ENCODE data around the gene PDZK1. TPM values are rescaled to one million over a fixed set of nuclear protein-coding genes. Genes with fewer than 3 reads are reported as not detected.

The PDZK1 gene
- total RNA-seq, 1 experiment from 2014 or later = 98.9 TPM

DNA sequence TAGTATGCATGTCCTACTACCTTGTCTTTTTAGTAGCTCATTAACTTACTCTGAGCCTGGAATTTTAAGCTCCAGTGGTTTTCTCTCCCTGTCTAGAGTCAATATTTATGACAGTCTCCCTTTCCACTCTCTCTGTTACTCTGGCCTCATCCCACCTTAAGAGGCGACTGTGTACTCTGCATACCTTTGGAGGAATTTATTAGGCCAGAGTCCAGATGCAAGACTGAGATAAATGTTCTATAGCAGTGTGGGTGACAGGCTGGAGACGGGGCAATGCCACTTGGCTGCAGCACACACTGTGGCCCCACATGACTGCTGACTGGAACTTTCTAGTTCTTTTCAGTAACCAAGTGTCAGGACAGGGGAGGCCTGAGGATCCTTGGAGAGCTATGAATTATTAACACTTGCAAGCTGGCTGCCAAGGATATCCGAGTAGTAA is 4.1 kb upstream of the PDZK1 start:
- Mint-ChIP-seq H3K4me3 (ENCODE audit: unreplicated experiment) (peak overlapping the region; percentile 65), H3K9me3 (ENCODE audit: unreplicated experiment) (no peaks in the 10 kb centered on the region), H3K27me3 (ENCODE audit: insufficient read depth, unreplicated experiment) (no peaks in the 10 kb centered on the region), H3K27ac (ENCODE audit: unreplicated experiment) (peak overlapping the region; percentile 91), H3K36me3 (ENCODE audit: insufficient read depth, unreplicated experiment) (peaks cover 22% of the 10 kb centered on the region), H3K4me1 (ENCODE audit: low read depth, unreplicated experiment) (peaks cover 50% of the 10 kb centered on the region)
- CTCF ChIA-PET = interaction anchor here (1.0 kb wide), 1 partner anchor 10 kb away, joined by 13 read pairs; no protein-coding TSS in a partner anchor
- Histone ChIP-seq H3K27me3 (replicated peaks; ENCODE audit: control insufficient read depth, insufficient read depth, low read length) (no peaks in the 10 kb centered on the region), H3K4me1 (peaks cover 81% of the 10 kb centered on the region), H3K36me3 (ENCODE audit: control insufficient read depth, insufficient read depth, low read length) (no peaks in the 10 kb centered on the region), H3K9me3 (no peaks in the 10 kb centered on the region), H3K4me3 (ENCODE audit: low read depth, low read length) (no peak overlapping the region)
- peak; percentile 89 to 93 for DNase-seq
- intact Hi-C loops (cut with micrococcal nuclease; ENCODE audit: unreplicated experiment) = loop anchor here (1.0 kb wide), 2 partner anchors 10 to 29 kb away; no protein-coding TSS in a partner anchor
- TF ChIP-seq CTCF (IDR thresholded peaks at IDR 0.05; ENCODE audit: insufficient read depth in 1 of 2, low read depth in 1 of 2, low read length in 1 of 2, severe bottlenecking in 1 of 2, unreplicated experiment in 1 of 2) = no peak
- POLR2A ChIA-PET = interaction anchor here (1.3 kb wide), 1 partner anchor 10 kb away, joined by 5 read pairs; no protein-coding TSS in a partner anchor
- BruUV-seq (replicated peaks) = no TSS peak

DNA sequence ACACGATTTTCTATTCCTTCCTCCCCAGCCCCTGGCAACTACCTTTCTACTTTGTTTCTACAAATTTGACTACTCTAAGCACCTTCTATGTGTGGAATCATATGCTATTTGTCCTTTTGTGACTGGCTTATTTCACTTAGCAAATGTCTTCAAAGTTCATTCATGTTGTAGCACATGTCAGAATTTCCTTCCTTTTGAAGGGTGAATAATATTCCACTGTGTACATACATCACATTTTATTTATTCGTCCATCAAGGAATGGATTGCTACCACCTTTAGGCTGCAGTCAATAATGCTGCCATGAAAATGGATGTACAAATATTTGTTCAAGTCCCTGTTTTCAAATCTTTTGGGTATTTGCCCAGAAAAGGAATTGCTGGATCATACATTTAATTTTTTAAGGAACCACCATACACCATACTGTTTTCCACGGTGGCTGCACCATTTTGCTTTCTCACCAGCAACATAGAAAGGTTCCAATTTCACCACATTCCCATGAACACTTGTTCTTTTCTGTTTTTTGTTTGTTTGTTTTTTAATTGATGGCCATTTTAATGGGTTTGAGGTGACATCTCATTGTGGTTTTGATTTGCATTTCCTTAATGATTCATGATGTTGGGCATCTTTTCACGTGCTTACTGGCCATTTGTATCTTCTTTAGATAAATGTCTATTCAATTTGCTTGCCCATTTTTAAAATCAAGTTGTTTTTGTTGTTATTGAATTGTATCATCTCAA is 3.3 kb upstream of the PDZK1 start:
- Mint-ChIP-seq H3K4me1 (ENCODE audit: low read depth, unreplicated experiment) (peaks cover 44% of the 10 kb centered on the region), H3K4me3 (ENCODE audit: unreplicated experiment) (peak overlapping the region; percentile 65), H3K27ac (ENCODE audit: unreplicated experiment) (peak overlapping the region; percentile 91), H3K27me3 (ENCODE audit: insufficient read depth, unreplicated experiment) (no peaks in the 10 kb centered on the region), H3K9me3 (ENCODE audit: unreplicated experiment) (no peaks in the 10 kb centered on the region), H3K36me3 (ENCODE audit: insufficient read depth, unreplicated experiment) (peaks cover 22% of the 10 kb centered on the region)
- H3K27me3 ChIP-seq (replicated peaks; ENCODE audit: control insufficient read depth, insufficient read depth, low read length) = no peaks in the 10 kb centered on the region
- intact Hi-C loops (cut with micrococcal nuclease; ENCODE audit: unreplicated experiment) = loop anchor here (1.0 kb wide), 2 partner anchors 11 to 30 kb away; no protein-coding TSS in a partner anchor
- no peak overlapping the region for H3K4me3 ChIP-seq (ENCODE audit: low read depth, low read length)
- DNase-seq = no peak
- H3K36me3 ChIP-seq (ENCODE audit: control insufficient read depth, insufficient read depth, low read length) = no peaks in the 10 kb centered on the region
- no peak for TF ChIP-seq CTCF (IDR thresholded peaks at IDR 0.05; ENCODE audit: insufficient read depth in 1 of 2, low read depth in 1 of 2, low read length in 1 of 2, severe bottlenecking in 1 of 2, unreplicated experiment in 1 of 2)
- no peaks in the 10 kb centered on the region for H3K9me3 ChIP-seq
- ChIA-PET POLR2A (interaction anchor here (1.3 kb wide), 1 partner anchor 11 kb away, joined by 5 read pairs; no protein-coding TSS in a partner anchor), CTCF (interaction anchor here (1.0 kb wide), 1 partner anchor 11 kb away, joined by 13 read pairs; no protein-coding TSS in a partner anchor)
- peaks cover 81% of the 10 kb centered on the region for H3K4me1 ChIP-seq
- no TSS peak for BruUV-seq (replicated peaks)

DNA sequence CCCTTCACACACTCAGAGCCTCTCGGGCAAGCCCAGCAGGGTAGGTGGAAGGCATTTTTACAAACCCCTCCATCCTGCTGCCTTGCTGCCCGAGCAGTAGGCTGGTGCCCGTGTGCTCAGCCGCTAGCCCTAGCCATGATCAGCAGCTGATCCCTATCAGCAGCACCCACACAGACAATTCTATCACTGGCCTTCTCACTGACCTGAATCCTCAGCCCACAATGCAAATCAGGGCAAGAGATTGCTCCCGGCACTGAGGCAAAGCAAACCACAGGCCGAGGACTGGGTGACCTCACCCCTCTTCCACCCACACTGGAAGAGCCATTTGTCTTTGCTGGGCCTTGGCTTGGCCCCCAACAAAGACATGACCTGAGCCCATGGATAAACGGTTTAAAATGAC is 895 bp upstream of the PDZK1 start:
- no peaks in the 10 kb centered on the region for H3K27me3 Mint-ChIP-seq (ENCODE audit: insufficient read depth, unreplicated experiment)
- H3K9me3 Mint-ChIP-seq (ENCODE audit: unreplicated experiment) = no peaks in the 10 kb centered on the region
- H3K27ac Mint-ChIP-seq (ENCODE audit: unreplicated experiment) = peak overlapping the region; percentile 83
- peaks cover 22% of the 10 kb centered on the region for H3K36me3 Mint-ChIP-seq (ENCODE audit: insufficient read depth, unreplicated experiment)
- Histone ChIP-seq H3K4me3 (ENCODE audit: low read depth, low read length) (peak overlapping the region; percentile 3; the same call in 1 of the 2 replicates), H3K36me3 (ENCODE audit: control insufficient read depth, insufficient read depth, low read length) (no peaks in the 10 kb centered on the region; the same call in none of the 2 replicates), H3K4me1 (peaks cover 71% of the 10 kb centered on the region), H3K9me3 (no peaks in the 10 kb centered on the region), H3K27me3 (replicated peaks; ENCODE audit: control insufficient read depth, insufficient read depth, low read length) (no peaks in the 10 kb centered on the region)
- peak; percentile 31 to 71 for DNase-seq
- H3K4me3 Mint-ChIP-seq (ENCODE audit: unreplicated experiment) = peak overlapping the region; percentile 60
- no peak for TF ChIP-seq CTCF (IDR thresholded peaks at IDR 0.05; ENCODE audit: insufficient read depth in 1 of 2, low read depth in 1 of 2, low read length in 1 of 2, severe bottlenecking in 1 of 2, unreplicated experiment in 1 of 2)
- BruUV-seq (replicated peaks) = no TSS peak
- ChIA-PET POLR2A (no interaction called here), CTCF (interaction anchor here (1.4 kb wide), 1 partner anchor 8 kb away, joined by 5 read pairs; no protein-coding TSS in a partner anchor)
- H3K4me1 Mint-ChIP-seq (ENCODE audit: low read depth, unreplicated experiment) = peaks cover 33% of the 10 kb centered on the region
- intact Hi-C loops (cut with micrococcal nuclease; ENCODE audit: unreplicated experiment) = no loop called here
